GM12891 (cell line): ENCODE measurements around the gene LUZP1.

Experiments
- PAX5 ChIP-seq: IDR thresholded peaks from 2 replicates; pipeline ENCODE4 v1.6.1; 2011; ENCODE audit warnings: low read length, moderate library complexity, mild to moderate bottlenecking; ENCODE audit not compliant: insufficient read depth, severe bottlenecking
- POLR2A ChIP-seq: IDR thresholded peaks from 2 replicates; pipeline ENCODE4 v1.6.1; 2011; ENCODE audit warnings: low read depth, low read length, control low read depth
- POU2F2 ChIP-seq: IDR thresholded peaks from 2 replicates; pipeline ENCODE4 v1.6.1; 2011; ENCODE audit warnings: low read depth, mild to moderate bottlenecking, control low read depth, low read length, moderate library complexity

DNA sequence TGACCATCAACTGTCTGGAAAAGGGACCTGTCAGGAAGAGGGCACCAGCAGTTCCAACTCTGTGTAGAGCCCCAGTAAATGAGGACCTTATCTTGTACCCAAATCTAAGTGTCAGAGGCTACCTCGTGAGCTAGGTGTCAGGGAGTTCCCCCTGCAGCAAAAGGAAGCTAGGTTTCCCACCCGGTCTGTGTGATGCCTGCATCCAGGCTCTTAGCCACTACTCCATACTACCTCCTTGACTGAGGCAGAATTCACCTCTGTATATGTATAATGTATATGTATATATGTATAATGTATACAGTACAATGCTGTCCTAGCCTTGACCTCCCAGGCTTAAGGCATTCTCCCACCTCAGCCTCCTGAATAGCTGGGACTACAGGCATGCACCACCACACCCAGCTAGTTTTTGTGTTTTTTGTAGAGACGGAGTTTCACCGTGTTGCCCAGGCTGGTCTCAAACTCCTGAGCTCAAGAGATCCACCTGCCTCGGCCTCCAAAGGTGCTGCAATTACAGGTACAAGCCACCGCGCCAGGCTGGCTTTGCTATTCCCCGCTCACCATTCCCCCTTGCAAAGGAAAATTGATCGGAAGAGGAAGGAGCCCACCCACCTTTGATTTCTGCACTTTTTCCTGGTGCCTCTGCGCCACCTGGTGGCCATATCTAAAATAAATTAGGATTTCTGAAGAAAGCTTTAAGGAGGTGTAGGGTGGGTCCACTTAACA lies 15.7 kb upstream of the LUZP1 start:
- TF ChIP-seq POLR2A (no peak), PAX5 (no peak), POU2F2 (no peak)
